ENCODE results near the gene POSTN.

POSTN gene, protein sequence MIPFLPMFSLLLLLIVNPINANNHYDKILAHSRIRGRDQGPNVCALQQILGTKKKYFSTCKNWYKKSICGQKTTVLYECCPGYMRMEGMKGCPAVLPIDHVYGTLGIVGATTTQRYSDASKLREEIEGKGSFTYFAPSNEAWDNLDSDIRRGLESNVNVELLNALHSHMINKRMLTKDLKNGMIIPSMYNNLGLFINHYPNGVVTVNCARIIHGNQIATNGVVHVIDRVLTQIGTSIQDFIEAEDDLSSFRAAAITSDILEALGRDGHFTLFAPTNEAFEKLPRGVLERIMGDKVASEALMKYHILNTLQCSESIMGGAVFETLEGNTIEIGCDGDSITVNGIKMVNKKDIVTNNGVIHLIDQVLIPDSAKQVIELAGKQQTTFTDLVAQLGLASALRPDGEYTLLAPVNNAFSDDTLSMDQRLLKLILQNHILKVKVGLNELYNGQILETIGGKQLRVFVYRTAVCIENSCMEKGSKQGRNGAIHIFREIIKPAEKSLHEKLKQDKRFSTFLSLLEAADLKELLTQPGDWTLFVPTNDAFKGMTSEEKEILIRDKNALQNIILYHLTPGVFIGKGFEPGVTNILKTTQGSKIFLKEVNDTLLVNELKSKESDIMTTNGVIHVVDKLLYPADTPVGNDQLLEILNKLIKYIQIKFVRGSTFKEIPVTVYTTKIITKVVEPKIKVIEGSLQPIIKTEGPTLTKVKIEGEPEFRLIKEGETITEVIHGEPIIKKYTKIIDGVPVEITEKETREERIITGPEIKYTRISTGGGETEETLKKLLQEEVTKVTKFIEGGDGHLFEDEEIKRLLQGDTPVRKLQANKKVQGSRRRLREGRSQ

DNA sequence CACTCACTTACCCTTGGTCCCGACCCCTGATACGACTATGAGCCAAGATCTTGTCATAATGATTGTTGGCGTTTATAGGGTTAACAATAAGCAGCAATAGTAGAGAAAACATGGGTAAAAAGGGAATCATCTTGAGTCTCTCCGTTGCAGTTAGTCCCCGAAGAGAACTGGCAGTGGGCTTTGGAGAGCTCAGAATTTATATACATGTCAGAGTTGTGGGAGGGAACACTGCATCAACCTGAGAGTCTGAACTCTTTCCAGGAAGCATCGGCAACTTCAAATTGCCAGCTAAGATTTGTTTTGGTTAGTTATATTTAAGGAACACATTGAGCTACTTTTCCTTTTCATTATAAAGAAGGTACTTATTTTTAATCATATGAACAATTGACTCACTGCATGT lies at the start of gene POSTN:
Gene POSTN, minus strand, starts transcription at position 172 of the 400 bp plus-strand sequence. Its CDS starts 42 bp downstream, at position 130.
- DNase-seq = no peak

DNA sequence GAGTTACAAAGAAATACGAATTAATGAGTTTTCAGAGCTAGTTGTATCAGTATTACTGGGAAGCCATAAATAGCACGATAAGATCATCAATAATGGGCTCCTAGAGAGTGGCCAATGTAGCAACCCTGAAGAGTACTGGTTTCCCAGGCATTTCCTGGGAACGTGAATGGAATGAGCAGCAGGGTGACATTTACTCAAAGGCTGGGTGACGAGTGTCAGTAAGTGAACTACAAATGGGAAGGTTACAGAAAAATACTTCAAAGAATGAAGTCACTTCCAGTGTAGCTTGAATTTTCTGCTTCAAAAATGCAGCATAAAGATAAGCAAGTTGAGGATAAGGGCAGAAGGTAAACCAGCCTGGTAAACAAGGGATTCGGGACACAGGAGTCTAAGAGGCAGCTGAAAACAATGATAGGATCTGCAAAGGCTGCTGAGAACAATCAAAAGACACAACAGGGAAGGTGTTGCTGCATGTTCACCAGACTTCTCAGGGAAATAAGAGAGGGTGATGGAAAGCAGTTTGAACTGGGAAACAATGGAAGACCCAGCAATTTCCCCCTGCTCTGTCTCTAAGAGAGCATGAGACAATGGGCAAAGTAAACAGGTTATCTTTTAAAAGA lies 48.6 kb upstream of the POSTN start:
- no peak for DNase-seq

DNA sequence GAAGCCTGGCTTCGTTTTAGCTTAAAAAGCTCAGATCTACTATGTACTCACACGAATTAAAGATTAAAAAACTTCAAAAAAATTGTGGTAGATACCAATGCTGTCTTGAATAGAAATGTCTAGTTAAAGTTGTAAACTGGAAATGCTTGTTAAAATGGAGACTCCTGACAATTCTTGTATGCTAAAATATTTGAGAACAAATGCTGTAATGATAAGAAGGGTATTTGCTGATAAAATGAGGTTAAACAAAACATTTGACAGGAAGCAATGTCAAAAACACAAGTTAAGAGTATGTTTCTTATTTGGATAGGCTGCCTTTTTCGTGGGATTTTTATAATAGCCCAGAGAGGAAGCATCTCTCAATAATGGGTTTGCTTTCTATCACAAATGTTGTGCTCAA lies 48.0 kb upstream of the POSTN start:
- DNase-seq = no peak

DNA sequence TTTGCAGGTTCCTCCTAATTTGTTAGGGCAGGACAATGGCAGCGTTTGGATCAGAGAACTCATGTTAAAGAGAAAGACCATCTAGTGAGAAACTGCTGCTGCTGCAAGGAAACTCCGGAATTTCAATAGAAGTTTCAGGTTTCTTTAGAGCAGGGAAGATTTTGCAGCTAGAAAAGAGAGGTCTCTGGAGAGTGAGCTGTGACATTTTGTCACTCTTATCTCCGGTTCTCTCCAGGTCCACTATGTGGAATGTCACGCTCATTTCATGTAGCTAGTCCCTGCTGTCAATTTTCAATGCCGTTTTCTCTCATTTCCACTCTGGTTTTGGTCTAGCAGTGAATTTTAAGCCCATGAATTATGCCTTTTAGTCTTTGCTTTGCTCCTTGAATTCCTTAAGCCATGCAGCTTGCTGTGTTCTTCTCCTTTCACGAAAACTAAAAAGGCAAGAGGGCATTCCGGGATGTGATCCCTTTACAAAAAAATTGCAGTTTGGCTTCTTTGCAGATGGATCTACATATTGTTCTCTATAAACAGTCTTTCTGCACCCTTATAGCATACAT lies 46.7 kb upstream of the POSTN start:
- no peak for DNase-seq

DNA sequence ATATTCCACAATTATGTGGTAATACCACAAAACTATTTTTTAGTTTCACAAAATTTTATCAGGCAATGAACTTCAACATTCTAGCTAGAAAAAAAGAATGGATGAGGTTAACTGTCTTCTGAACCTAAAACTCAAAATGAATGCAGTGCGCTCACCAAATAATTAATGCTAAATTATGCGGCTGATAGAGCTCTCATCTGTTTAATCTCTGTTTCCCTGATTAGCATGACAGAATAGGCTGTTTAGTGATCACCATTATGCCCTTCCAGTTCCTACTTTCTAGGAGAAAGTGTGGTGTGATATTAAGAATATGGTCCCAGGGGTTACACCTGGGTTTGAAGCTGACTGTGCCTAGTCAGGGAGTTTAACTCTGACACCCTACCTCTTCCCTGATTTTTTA lies 42.8 kb upstream of the POSTN start:
- no peak for DNase-seq

DNA sequence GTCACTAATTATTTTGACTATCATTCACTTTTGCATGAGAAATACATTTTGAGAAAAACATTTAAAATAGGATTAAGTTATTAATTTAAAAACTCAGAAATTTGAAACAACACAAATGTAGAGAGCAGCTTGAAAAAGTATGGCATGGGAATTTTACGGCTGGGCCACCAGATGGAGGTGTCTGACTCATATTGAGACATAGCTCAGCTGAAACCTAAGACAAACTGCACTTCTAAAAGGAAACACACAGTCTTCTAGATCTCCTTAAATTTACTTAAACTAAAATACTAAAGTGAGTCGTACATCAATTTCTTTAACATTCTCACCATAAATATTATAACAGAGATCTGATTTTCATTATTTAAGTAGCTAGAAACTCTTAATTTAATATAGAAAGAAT lies 41.9 kb upstream of the POSTN start:
- DNase-seq = peak in 1 of 2 experiments; percentile 55

DNA sequence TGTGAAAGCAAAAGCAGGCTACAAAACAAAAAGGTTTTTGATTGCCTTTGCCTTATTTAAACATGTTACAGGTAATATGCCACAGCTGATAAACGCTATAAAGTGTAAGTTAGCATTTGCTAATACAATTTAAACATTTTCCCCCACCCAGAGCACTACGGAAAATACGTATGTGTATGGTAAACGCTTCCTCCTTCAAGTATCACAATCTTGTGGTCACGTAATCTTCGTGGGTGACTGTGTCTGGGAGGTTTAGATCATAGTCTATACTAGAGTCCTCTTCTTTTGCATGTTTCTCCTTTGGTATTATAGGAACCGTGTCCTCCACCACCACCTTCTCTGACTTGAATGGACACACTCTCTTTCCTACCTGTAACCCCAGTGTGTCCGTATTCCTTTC lies 38.1 kb upstream of the POSTN start:
- DNase-seq = no peak

DNA sequence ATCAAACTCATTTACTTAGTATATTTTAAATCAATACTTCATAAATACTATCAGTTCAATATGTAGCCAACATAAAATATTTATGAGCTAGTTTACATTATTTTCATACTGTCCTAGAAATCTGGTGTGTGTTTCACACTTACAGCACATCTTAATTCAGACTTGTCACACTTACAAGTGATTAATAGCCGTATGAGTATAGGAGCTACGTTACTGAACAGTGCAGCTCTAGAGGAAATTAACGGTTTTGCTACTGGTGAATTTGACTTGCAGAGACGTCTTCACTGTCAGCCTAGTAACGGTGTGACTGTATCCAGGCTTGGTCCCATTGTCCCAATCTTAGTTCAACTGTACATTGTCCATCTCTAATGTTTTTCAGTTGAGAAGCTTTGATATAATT lies 33.7 kb upstream of the POSTN start:
- no peak for DNase-seq

DNA sequence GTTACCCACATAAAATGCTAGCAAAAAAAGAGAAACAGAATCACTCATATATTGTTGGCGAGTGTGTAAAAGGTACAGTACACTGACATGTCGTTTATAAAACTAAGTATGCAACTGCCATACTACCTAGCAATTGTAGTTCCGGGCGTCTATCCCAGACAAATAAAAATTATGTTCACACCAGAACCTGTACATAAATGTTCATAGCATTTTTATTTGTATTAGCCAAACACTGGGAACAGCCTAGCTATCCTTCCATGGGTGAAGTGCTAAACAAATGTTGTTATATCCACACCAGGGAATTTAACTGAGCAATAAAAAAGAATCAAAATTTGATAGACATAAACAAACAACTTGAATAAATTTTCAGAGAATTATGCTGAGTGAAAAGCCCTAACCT lies 28.9 kb upstream of the POSTN start:
- no peak for DNase-seq

DNA sequence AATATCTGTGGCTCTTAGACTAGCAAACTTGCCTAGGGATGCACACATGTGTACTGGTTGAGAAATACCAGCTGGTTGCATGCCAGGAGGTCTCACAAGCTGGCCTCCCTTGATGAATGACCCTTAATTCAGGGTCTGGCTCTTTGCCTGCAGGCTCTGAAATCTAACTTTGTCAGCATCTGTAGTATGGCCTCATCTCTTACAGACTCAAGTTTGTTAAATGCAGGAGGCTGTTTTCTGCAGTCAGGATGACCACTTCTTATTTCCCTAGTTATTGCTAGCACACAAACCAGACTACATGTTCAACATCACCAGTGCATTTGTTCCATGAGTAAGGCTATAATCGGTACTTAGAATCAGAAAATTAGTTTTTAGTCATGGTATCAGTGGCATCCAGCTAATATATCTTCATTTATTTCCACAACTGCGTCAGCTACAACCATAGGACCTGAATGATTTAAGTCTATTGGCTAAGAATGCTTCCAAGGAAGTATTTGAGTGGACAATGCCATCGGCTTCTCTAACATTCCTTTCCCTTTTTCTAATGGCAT lies 23.3 kb upstream of the POSTN start:
- no peak for DNase-seq

DNA sequence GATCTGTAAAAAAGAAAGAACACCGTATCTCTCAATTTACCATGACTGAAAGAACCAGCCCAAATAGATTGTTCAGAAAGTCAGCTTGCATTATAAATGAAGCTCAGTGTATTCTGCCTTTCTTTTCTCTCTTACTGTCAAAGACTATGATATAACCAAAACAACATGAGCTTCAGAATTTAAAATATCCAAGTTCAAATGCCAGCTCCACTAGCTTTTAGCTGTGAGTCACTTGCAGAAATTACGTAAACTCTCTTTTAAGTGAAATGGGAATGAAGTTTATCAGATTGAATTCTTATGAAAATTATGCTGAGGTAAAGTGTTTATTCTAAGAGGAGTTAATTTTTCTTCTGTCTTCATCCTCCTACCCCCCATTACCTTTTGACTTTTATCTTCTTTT lies 20.0 kb upstream of the POSTN start:
- peak in 1 of 2 experiments; percentile 29 for DNase-seq

DNA sequence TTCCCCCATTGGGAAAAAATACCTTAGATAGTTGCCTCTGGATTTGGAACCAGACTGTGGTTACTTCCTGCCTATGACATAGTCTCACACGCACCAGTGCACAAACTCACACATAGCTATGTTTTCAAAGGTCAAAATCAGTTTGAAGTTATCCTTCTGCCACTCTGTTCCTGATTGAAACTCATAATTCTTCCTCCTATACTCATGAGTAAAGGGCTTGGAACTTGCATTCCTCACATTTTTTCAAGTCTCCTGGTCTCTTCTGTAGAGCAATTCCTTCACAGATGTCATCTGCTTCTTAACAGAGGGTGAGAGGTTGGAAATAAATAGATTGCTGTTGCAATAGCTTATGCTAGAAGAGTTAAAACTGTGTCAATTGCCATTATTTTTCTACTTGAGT lies 18.6 kb upstream of the POSTN start:
- peak; percentile 54 to 88 for DNase-seq

DNA sequence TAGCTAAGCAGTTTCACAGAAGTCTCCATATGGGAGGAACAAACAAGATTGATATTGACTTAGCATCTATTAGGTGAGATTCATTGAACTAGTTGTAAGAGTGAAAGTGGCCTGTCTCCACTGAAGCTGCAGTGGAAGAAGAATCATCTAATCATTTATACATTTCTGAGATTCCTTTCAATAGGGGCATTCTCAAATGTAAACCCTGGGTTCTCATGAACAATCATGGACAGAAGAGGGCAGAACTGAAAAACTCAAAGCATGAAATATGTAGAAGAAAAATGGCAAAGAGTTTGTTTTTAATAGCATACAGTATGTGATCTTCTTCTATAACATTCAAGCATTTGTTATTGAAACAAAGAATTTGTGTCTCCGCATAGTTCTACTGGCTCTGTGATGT lies 17.6 kb upstream of the POSTN start:
- peak in 1 of 2 experiments; percentile 33 for DNase-seq

DNA sequence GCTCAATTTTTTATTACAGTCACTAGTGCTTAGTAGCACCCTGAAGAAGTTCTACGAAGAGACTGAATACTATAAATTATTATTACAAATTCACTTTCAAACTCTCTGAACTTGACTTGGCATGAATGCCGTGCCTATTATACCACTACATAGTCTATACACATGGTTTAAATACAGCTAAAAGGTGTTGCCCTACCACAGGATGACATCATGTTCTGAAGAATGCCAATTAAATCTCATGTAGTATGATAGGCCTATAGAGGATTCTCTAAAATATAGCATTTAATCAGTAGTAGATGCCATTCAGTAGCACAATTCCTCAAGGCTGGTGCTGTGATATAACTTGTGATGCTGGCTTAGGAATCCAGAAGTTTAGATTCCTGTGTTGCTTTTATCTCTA lies 16.7 kb upstream of the POSTN start:
- no peak for DNase-seq

DNA sequence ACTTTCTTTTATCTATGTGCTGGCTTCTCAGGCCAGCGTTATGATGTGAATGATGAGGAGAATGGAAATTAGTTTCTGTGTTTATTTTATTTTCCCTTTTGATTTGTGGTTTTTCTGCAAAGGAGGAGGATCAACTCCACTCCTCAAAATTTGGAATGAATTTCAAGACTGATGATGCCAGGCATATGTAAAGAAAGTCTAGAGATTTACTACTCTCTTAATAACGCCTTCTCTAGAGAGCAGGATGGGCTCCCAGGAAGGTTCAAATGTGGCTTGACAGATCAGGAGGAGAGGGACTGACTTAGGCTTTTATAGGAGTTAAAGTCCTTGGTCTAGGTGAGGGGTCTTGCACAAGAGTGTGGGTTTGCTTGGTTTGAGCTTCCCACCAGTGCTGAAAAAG lies 15.1 kb upstream of the POSTN start:
- no peak for DNase-seq

DNA sequence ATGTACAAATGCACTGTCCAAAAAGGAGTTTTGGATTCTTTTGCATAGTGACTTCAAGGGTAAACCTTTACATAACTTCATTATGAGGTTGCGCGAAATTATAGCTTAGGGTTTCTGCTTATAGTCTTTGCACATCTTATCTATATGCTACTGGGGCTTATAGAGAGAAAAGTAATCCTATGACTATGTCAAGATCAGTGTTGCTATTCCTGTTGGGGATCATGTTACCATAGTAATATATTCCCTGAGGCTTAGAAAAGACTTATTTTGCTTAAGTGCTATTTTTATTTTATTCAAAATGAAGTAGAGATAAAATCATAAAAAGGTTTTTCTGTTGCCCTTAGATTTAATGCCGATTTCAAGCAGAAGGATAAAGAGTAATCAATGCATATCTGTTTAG lies 14.7 kb upstream of the POSTN start:
- no peak for DNase-seq

DNA sequence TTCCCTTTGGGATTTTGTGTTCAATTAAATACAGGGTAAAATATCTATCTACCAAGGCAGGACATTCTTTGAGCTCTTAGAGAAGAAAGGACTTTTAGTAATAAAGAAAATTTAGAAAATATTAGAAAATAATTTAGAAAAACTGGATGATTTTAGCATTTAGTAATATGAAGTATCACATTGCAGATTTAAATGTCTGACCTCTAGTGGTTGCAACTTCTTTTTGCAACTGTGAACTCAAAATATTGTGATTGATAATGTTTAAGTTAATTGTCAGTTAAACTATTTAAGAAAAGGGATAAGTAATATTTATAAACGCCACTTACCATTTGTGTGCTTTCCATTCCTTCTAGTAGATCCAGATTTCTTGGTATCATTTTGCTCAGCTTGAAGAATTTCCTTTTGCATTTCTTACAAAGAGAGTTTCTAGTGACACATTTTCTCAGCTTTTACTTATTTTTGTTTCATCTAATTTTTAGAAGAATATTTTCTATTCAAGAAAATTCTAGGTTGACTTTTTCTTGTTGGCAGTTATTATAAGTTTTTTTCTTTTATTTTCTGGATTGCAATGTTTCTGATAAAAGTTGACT lies 10.3 kb upstream of the POSTN start:
- no peak for DNase-seq

DNA sequence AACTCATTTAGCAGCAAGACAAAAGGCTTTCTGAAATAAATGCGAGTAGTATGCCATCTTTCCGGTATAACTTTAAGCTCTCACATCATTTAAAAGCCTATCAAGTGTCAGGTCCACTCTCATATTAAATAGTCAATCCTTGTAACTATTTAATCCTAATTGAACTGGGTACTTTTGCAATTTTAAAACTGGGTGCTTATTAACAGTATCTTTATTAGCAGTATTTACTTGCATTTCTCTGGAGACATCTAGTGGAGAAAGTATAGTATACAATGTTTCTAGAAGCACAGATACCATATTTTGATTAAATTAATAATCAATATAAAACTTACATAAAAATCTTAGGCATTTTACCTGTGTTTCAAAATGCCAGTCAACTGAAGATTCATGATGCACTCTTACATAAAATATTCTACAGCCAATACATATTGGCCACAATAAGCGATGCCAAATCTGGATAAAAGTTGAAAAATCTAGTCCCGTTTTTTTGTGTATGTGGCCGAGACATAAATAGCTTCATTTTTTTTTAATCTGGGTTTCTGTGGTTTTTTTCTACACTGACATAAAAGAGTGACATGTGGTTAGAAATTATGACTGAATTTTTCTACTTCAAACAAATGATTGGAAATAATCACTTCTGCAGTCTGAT lies 4.3 kb upstream of the POSTN start:
- peak in 1 of 2 experiments; percentile 19 for DNase-seq

DNA sequence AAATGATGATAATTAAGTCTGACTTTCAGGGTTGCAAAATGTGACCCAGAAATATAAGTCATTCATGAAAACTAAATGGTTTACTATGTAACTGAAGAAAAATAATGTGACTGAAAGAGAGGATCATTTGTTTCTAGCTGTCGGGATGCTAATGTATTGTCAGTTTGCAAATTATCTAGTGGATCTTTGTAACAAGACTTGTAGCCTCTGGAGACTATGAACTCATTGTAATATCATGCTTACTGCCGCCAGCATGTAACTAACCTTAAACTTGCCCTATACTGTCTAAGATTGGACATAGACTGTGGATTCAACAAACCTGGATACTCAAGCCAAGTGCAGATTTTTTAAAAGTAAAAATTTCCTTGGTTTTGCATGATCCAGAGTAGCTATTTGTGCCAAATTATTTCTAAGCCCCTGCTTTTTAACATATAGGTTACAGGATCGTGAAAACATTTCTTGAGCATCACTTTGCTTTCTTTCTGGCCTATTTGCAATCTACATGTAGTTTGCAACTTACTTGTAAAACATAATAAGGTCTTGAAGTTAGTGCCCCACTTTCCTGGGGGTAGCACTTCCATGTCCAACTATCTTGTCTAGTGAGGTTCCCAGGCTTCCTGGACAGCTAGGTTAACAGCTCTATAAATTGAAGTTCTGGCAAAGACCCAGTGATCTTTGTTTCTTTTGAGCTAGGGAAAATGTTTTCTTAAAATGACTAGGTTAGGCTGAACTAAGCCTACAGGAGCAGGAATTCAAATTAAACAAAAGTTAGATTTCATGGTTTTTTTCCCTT lies 3.3 kb upstream of the POSTN start:
- no peak for DNase-seq

DNA sequence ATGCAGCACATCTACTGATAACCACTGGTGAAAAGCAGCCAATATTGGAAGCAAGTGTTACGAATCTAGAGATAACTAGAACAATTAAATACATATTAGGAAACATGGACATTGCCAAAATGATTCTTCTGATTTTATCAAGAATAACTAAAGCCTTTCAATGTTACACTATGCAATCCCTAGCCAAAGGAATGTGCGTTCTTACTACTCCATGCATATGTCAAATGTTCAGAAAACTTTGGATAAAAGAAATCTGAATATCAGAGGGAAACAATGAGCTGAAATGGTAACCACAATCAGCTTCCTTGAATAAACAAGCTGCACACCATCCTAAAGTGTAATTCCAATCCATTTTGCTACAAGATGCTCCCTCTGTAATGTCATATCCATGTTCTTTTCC lies 951 bp upstream of the POSTN start:
- DNase-seq = no peak

DNA sequence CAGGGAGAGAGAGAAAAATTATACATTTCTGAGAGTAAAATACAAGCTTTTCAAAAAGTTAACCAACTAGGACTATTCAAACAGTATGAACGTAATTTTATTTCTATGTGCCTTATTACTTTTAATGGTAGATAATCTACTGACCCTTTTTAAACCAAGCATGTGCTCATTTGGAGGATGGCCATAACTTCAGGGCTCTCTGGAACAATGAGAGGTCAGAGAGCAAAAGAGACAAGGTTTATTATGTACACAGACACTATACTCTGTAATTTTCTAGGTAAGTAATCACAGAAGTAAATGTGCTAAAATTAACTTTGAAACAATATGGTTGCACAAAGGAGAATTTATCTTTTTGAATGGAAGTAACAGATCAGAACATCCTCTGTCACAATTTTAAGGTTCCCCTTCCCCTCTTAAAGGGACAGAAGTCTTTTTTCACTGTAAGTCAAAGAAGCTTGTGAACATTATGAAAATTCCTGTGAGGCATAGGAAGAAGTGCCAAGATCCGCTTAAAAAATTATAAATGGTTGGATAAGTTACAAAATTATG lies 1.0 kb downstream of the POSTN start:
- DNase-seq = no peak

Measured in SW 1271 (cell line).